Suprapubic skin (tissue), 4 donors: ENCODE data around the gene FHOD3. TPM values are rescaled to one million over a fixed set of nuclear protein-coding genes. Genes with fewer than 3 reads are reported as not detected.

Source experiments
- DNase-seq, 2 donors: peaks; one replicate each; pipeline ENCODE4 v3.0.0-alpha.2; 2019; ENCODE audit warnings: low spot score in 2 of 2
- H3K27ac ChIP-seq: fragments of 200-600 bp; sonication (generic); one replicate; pipeline ENCODE4 v1.5.1; 2019
- H3K27me3 ChIP-seq: fragments of 200-600 bp; sonication (generic); one replicate; pipeline ENCODE4 v1.5.1; 2019
- H3K36me3 ChIP-seq: fragments of 200-600 bp; sonication (generic); one replicate; pipeline ENCODE4 v1.5.1; 2019
- H3K4me1 ChIP-seq: fragments of 200-600 bp; sonication (generic); one replicate; pipeline ENCODE4 v1.5.1; 2019
- H3K4me3 ChIP-seq: fragments of 200-600 bp; sonication (generic); one replicate; pipeline ENCODE4 v1.5.1; 2019; ENCODE audit warnings: mild to moderate bottlenecking
- H3K9me3 ChIP-seq: fragments of 200-600 bp; sonication (generic); one replicate; pipeline ENCODE4 v1.5.1; 2019
- EP300 ChIP-seq: sonication (generic); formaldehyde crosslinking; IDR thresholded peaks from one replicate; pipeline ENCODE4 v1.6.1; 2017; ENCODE audit warnings: antibody characterized with exemption
- POLR2A ChIP-seq, 2 donors: fragments of 450-650 bp; IDR thresholded peaks; one replicate each; pipeline ENCODE4 v1.6.1; 2017; ENCODE audit warnings: antibody characterized with exemption in 2 of 2, mild to moderate bottlenecking in 2 of 2, moderate library complexity in 2 of 2
- POLR2AphosphoS5 ChIP-seq, 3 donors: sonication (generic); formaldehyde crosslinking; IDR thresholded peaks; one replicate each; pipeline ENCODE4 v1.6.1; 2017; ENCODE audit warnings: antibody characterized with exemption in 3 of 3
- WGBS: methylation state at CpG from one replicate; pipeline ENCODE4 v1.1.5; 2018; 5-methylcytosine and 5-hydroxymethylcytosine counted together
- total RNA-seq, 4 donors: library from RNA; depleted of rRNA; stranded (reverse); fragments of >200 nt; gene quantifications; one replicate each; pipeline ENCODE4 v1.1.0, GENCODE V29; 2016
- TF ChIP-seq, protein P1 (sequence below), 2 donors: fragments of 200-600 bp in 1 of 2; fragments of 450-650 bp in 1 of 2; sonication (generic) in 1 of 2; IDR thresholded peaks; one replicate each; pipeline ENCODE4 v1.5.1; 2016 to 2019; ENCODE audit warnings: antibody characterized with exemption in 2 of 2, mild to moderate bottlenecking in 1 of 2, moderate library complexity in 1 of 2

Gene FHOD3
- total RNA-seq, 4 donors from 2014 or later: 5.8 to 18.7 (median 15.5) TPM

GRCh38 chr18:36650266-36650665 lies 352.8 kb downstream of the FHOD3 start:
- TF ChIP-seq POLR2A (IDR thresholded peaks at IDR 0.05) (no peak), EP300 (no peak), POLR2AphosphoS5 (IDR thresholded peaks at IDR 0.05) (no peak)
- TF ChIP-seq, protein P1, sequence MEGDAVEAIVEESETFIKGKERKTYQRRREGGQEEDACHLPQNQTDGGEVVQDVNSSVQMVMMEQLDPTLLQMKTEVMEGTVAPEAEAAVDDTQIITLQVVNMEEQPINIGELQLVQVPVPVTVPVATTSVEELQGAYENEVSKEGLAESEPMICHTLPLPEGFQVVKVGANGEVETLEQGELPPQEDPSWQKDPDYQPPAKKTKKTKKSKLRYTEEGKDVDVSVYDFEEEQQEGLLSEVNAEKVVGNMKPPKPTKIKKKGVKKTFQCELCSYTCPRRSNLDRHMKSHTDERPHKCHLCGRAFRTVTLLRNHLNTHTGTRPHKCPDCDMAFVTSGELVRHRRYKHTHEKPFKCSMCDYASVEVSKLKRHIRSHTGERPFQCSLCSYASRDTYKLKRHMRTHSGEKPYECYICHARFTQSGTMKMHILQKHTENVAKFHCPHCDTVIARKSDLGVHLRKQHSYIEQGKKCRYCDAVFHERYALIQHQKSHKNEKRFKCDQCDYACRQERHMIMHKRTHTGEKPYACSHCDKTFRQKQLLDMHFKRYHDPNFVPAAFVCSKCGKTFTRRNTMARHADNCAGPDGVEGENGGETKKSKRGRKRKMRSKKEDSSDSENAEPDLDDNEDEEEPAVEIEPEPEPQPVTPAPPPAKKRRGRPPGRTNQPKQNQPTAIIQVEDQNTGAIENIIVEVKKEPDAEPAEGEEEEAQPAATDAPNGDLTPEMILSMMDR (IDR thresholded peaks at IDR 0.05): no peak
- H3K27me3 ChIP-seq: no peaks in the 10 kb centered on the region
- no peak for DNase-seq
- no peaks in the 10 kb centered on the region for H3K4me1 ChIP-seq
- no peak overlapping the region for H3K4me3 ChIP-seq
- H3K27ac ChIP-seq: no peak overlapping the region
- no peaks in the 10 kb centered on the region for H3K36me3 ChIP-seq
- WGBS: 65% methylated on average over 3 of the region's 3 CpGs
- H3K9me3 ChIP-seq: no peaks in the 10 kb centered on the region

GRCh38 chr18:36650906-36651305 lies 353.4 kb downstream of the FHOD3 start:
- Histone ChIP-seq H3K4me3 (no peak overlapping the region), H3K27me3 (no peaks in the 10 kb centered on the region), H3K4me1 (no peaks in the 10 kb centered on the region), H3K9me3 (no peaks in the 10 kb centered on the region), H3K27ac (no peak overlapping the region), H3K36me3 (no peaks in the 10 kb centered on the region)
- TF ChIP-seq POLR2AphosphoS5 (IDR thresholded peaks at IDR 0.05) (no peak), POLR2A (IDR thresholded peaks at IDR 0.05) (no peak), EP300 (no peak)
- TF ChIP-seq, protein P1 (IDR thresholded peaks at IDR 0.05): no peak
- WGBS: 41% methylated on average over 6 of the region's 6 CpGs
- DNase-seq: no peak

DNA sequence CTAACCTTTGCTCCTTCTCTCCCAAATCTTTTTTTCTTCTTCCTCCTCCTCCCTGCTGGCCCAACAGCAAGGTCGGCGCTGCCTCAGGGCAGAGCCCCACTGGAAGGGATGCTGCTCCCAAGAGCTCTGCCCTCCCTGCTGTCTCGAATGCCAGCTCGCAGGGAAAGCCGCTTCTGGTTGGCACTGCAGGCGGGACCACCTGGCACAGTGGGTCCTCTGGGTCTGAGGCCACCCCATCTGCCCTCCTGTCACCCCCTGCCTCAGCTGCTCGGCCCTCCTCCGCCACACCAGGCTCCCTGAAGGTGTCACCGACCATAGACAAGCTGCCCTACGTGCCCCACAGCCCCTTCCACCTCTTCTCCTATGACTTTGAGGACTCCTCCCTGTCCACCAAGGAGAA lies 355.0 kb downstream of the FHOD3 start:
- H3K4me1 ChIP-seq: no peaks in the 10 kb centered on the region
- DNase-seq: no peak
- no peak overlapping the region for H3K27ac ChIP-seq
- H3K27me3 ChIP-seq: no peaks in the 10 kb centered on the region
- no peak for TF ChIP-seq POLR2AphosphoS5 (IDR thresholded peaks at IDR 0.05)
- TF ChIP-seq, protein P1 (IDR thresholded peaks at IDR 0.05): no peak
- TF ChIP-seq EP300: no peak
- no peak for TF ChIP-seq POLR2A (IDR thresholded peaks at IDR 0.05)
- no peaks in the 10 kb centered on the region for H3K9me3 ChIP-seq
- no peaks in the 10 kb centered on the region for H3K36me3 ChIP-seq
- H3K4me3 ChIP-seq: no peak overlapping the region
- 91% methylated on average over 9 of the region's 10 CpGs for WGBS

DNA sequence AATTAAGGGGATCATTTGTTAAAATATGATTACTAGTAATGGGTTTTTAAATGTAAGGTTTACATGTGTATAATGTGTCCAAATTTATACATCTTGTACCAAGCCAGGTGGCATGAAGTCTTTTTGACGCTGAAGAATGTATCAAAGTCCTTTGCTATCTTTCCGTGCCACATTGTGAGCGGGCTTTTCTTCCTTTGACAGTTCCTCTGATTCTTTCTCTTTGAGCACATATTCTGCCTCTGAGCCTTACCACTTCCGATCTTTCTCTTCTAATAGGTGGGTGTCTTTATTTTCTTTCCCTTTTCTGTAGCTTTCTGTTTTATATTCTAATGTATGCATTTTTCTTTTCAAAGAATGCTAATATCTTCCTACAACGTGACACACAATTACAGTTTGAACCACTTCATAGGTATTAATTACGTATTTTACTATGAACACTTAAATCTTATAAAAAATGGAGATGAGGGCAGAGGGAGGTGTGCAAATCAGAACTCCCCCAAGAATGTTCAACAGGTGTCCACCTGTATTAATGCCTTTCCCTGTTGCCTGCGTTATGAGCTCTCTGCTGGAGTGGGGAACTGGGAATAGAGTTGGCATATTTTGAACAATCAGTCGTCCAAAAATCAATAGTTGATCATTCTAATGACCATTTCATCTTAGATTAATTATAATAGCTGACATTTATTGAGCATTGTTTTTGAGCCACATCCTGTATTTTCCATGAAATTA lies 355.8 kb downstream of the FHOD3 start:
- Histone ChIP-seq H3K27ac (no peak overlapping the region), H3K27me3 (no peaks in the 10 kb centered on the region), H3K4me3 (no peak overlapping the region), H3K4me1 (no peaks in the 10 kb centered on the region), H3K9me3 (no peaks in the 10 kb centered on the region), H3K36me3 (no peaks in the 10 kb centered on the region)
- TF ChIP-seq POLR2A (IDR thresholded peaks at IDR 0.05) (no peak), POLR2AphosphoS5 (IDR thresholded peaks at IDR 0.05) (no peak), EP300 (no peak)
- TF ChIP-seq, protein P1 (IDR thresholded peaks at IDR 0.05): no peak
- DNase-seq: no peak
- 84% methylated on average over 8 of the region's 8 CpGs for WGBS

DNA sequence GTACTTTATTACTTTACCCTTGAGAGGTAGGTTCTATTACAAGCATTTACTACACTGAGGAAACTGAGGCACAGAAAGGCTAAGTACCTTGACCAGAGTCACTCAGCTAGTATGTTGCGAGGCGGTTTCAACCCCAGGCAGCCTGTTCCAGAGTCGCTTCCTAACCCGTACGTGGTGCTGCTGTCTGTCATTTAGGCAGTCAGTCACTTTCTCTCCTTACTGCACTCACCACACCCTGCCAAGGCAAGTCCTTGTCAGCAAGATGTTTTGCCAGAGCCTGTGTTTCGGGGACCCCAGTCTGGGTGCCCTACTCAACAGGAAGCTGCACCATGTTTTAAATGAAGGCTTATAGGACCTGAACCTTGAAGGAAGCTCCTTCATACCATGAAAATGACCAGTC lies 356.4 kb downstream of the FHOD3 start:
- WGBS: 68% methylated on average over 6 of the region's 6 CpGs
- TF ChIP-seq EP300 (no peak), POLR2AphosphoS5 (IDR thresholded peaks at IDR 0.05) (no peak), POLR2A (IDR thresholded peaks at IDR 0.05) (no peak)
- TF ChIP-seq, protein P1 (IDR thresholded peaks at IDR 0.05): no peak

More for the DNA sequence above, 356.4 kb downstream of the FHOD3 start:
- Histone ChIP-seq H3K4me3 (no peak overlapping the region), H3K27me3 (no peaks in the 10 kb centered on the region), H3K27ac (no peak overlapping the region), H3K36me3 (no peaks in the 10 kb centered on the region), H3K4me1 (no peaks in the 10 kb centered on the region), H3K9me3 (no peaks in the 10 kb centered on the region)
- DNase-seq: no peak
